ENCODE data around the gene FAM184A. TPM values are rescaled to one million over a fixed set of nuclear protein-coding genes. Genes with fewer than 3 reads are reported as not detected.
A peak's percentile ranks its signal among the peaks of the same experiment; 100 is the strongest.

FAM184A gene
- total and polyA plus RNA-seq, 9 of the 15 experiments (the other 6 are each of a cell fraction or from before 2014, with no cell fraction given) = 6.4 to 18.7 (median 13.1) TPM

DNA sequence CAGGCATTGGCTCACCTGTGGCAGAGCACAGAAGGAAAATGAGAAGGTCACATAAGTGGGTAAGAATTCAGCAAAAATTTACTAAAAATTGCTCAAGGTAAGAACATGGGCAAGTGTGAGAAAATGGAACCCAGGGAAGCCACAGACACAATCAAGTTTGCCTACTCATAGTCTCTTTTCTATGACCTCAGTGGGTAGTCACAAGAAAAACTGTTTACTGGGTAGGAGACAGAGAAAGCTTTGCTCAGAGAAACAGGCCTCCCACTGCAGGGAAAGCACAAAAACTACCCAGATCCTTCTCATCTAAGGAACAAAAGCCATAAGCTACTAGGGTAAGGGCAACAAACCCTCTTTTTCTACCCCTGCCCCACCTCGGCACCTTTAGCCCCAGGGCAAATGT, 35.2 kb downstream of the FAM184A start (continued):
- TF ChIP-seq, protein P1, sequence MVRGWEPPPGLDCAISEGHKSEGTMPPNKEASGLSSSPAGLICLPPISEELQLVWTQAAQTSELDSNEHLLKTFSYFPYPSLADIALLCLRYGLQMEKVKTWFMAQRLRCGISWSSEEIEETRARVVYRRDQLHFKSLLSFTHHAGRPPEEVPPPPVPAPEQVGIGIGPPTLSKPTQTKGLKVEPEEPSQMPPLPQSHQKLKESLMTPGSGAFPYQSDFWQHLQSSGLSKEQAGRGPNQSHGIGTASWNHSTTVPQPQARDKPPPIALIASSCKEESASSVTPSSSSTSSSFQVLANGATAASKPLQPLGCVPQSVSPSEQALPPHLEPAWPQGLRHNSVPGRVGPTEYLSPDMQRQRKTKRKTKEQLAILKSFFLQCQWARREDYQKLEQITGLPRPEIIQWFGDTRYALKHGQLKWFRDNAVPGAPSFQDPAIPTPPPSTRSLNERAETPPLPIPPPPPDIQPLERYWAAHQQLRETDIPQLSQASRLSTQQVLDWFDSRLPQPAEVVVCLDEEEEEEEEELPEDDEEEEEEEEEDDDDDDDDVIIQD (CRISPR knock-in tag; IDR thresholded peaks at IDR 0.05) = no peak
- no peak for TF ChIP-seq NR2F6 (CRISPR knock-in tag; IDR thresholded peaks at IDR 0.05)

DNA sequence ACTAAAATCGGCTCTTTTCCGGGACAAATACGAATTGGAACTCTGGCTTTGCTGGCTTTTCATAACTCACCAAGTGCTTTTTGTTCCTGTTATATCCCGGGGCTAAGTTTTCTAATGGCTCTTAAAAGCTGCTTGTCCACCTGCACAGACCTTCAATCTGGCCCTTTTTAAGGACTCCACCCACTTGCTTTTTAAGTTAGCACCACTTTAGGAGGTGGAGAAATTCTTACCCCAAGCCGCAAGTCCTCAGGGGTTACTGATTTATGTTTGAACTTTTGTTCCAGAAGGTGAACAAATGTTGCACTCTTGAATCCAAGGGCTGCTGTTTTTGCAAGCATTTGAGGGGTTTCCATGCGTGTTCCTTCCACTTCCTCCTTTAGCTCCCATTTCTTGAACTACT, 37.8 kb downstream of the FAM184A start:
- ChIA-PET CTCF (ENCODE audit: low intra/inter-chr PET ratio) (no interaction called here), POLR2A (interaction anchor here (1.1 kb wide), 1 partner anchor 12 kb away, joined by 3 read pairs; no protein-coding TSS in a partner anchor)
- no TSS peak for BruUV-seq (replicated peaks)
- in situ Hi-C loops (cut with MboI) = no loop called here
- Histone ChIP-seq H3K79me2 (ENCODE audit: control insufficient read depth, insufficient read depth, low read length) (peaks cover 10% of the 10 kb centered on the region; the same call in 1 of the 3 replicates), H3K27me3 (ENCODE audit: control insufficient read depth in 2 of 2, insufficient read depth in 2 of 2, low read length in 2 of 2) (no peaks in the 10 kb centered on the region), H2AFZ (ENCODE audit: low read depth, low read length) (no peak overlapping the region), H3K4me2 (ENCODE audit: insufficient read depth, low read length) (no peak overlapping the region), H3K4me1 (replicated peaks in 1 of 2; ENCODE audit: control insufficient read depth in 2 of 2, insufficient read depth in 2 of 2, low read length in 2 of 2) (peaks cover 0 to 15% of the 10 kb centered on the region in 2 experiments; a peak in 2 of 5 replicates), H3K9me1 (ENCODE audit: control insufficient read depth, insufficient read depth, low read length) (no peaks in the 10 kb centered on the region), H3K4me3 (no peak overlapping the region), H3K36me3 (ENCODE audit: control insufficient read depth, insufficient read depth, low read length) (no peaks in the 10 kb centered on the region), H3K9ac (ENCODE audit: insufficient read depth in 1 of 2, low read depth in 2 of 2, low read length in 2 of 2) (no peak overlapping the region), H4K20me1 (replicated peaks; ENCODE audit: control insufficient read depth, insufficient read depth, low read length) (no peaks in the 10 kb centered on the region), H3K27ac (ENCODE audit: extremely low read depth, low read depth, low read length) (no peak overlapping the region), H3K9me3 (replicated peaks; ENCODE audit: control insufficient read depth, insufficient read depth, low read depth, low read length) (no peaks in the 10 kb centered on the region)
- TF ChIP-seq ZFP1 (CRISPR knock-in tag; IDR thresholded peaks at IDR 0.05) = no peak
- TF ChIP-seq SPI1 (IDR thresholded peaks at IDR 0.05; ENCODE audit: borderline replicate concordance, low read depth, low read length) = peak; percentile 29; the same call in 1 of the 2 replicates
- no peak for ATAC-seq
- 77% methylated on average over 6 of the region's 6 CpGs for WGBS (ENCODE audit: insufficient coverage, low coverage, missing lambda C conversion rate)
- no peak for DNase-seq (ENCODE audit: extremely low read depth in 1 of 4, low spot score in 3 of 4)
- intact Hi-C loops (cut with micrococcal nuclease) = no loop called here
- FAIRE-seq = no peak

Measured in K562 (cell line).